GM12873 (cell line): ENCODE data around the gene DGKH.

Experiments used
- TF ChIP-seq, protein P1 (sequence below): IDR thresholded peaks from 2 replicates; pipeline ENCODE4 v1.5.1; 2012; ENCODE audit warnings: low read depth, mild to moderate bottlenecking, moderate library complexity, low read length, control low read depth; ENCODE audit not compliant: insufficient read depth; ENCODE audit errors: missing control alignments

DGKH gene

GRCh38 chr13:42064259-42064658 is 15.8 kb downstream of the DGKH start:
- TF ChIP-seq, protein P1, sequence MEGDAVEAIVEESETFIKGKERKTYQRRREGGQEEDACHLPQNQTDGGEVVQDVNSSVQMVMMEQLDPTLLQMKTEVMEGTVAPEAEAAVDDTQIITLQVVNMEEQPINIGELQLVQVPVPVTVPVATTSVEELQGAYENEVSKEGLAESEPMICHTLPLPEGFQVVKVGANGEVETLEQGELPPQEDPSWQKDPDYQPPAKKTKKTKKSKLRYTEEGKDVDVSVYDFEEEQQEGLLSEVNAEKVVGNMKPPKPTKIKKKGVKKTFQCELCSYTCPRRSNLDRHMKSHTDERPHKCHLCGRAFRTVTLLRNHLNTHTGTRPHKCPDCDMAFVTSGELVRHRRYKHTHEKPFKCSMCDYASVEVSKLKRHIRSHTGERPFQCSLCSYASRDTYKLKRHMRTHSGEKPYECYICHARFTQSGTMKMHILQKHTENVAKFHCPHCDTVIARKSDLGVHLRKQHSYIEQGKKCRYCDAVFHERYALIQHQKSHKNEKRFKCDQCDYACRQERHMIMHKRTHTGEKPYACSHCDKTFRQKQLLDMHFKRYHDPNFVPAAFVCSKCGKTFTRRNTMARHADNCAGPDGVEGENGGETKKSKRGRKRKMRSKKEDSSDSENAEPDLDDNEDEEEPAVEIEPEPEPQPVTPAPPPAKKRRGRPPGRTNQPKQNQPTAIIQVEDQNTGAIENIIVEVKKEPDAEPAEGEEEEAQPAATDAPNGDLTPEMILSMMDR: no peak

DNA sequence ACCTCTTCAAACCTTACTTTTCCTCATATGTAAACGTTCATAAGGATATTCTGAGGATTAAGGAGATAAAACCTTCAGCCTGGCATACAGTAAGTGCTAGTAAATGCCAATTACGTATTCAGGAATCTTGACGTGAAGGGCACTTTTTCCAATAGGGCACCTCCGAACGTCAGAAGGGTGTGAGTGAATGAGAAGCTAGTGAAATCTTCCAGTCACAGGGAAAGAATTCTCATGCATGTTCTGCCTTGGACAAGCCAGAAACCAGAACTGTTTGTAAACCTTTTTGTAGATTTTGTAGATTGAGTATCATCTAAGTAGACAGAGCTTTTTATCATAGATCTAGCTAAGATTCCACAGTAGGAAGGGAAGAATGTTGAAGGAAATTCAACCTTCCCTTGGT is 16.5 kb downstream of the DGKH start:
- TF ChIP-seq, protein P1: no peak

DNA sequence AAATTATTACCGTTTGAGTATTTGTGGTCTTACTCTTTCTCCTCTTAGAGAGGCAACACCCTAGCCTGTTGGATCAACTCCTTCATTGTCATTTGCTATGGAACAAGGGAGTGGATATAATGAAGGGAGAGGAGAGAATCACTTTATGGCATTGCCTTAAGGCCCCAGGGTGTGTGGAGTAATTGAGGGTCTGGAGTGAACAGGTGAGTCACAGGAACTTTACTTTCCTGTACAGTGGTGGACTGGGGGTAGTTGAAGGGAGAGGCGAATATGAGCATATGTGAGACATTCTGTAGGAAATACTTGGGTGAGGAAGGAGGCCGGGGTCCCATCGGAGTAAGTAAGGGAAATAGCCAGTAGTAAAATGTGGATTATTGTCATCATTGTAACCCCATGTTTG is 17.0 kb downstream of the DGKH start:
- TF ChIP-seq, protein P1: no peak

DNA sequence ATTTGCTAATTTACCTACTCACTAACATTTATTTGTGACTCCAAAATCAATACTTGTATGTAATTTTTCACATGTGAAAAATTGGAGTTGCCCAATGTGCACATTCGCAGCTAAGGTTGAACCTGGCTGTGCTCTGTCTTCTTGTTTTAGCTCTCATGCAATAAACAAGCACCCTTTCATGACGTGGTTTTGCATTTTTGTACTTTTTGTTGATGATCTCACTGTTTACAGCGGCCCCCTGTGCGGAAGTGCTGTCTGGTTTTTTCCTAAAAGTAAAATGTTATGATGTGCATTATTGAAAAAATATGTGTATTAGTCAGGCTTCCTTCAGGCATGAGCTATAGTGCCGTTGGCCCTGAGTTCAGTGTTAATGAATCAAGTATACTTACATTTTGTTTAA is 18.1 kb downstream of the DGKH start:
- TF ChIP-seq, protein P1: no peak

DNA sequence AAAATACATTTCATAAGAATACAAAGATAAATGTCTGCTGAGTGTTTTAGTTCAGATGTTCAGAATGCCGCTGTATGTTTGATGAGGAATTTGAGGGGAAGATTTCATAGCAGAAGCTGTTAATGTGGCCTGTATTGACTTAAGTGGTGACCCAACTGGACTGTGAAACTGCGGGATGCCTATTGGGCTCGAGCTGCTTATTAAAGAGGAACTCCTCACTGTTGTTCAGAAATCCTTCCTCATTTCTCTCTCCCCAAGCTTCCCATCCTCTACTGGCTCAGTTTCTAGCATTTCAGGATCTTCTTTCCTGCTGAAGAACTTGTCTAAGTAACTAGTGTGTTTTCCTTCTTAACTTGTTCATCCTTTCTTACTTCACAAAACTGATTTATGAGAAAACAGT is 20.4 kb downstream of the DGKH start:
- TF ChIP-seq, protein P1: no peak

- TF ChIP-seq, protein P1: no peak
Observed at GRCh38 chr13:42071672-42072419, 23.4 kb downstream of the DGKH start.

- TF ChIP-seq, protein P1: no peak
Observed at GRCh38 chr13:42073683-42074082, 25.2 kb downstream of the DGKH start.
